Measurements from ENCODE around the gene SEPTIN3.

Gene SEPTIN3

DNA sequence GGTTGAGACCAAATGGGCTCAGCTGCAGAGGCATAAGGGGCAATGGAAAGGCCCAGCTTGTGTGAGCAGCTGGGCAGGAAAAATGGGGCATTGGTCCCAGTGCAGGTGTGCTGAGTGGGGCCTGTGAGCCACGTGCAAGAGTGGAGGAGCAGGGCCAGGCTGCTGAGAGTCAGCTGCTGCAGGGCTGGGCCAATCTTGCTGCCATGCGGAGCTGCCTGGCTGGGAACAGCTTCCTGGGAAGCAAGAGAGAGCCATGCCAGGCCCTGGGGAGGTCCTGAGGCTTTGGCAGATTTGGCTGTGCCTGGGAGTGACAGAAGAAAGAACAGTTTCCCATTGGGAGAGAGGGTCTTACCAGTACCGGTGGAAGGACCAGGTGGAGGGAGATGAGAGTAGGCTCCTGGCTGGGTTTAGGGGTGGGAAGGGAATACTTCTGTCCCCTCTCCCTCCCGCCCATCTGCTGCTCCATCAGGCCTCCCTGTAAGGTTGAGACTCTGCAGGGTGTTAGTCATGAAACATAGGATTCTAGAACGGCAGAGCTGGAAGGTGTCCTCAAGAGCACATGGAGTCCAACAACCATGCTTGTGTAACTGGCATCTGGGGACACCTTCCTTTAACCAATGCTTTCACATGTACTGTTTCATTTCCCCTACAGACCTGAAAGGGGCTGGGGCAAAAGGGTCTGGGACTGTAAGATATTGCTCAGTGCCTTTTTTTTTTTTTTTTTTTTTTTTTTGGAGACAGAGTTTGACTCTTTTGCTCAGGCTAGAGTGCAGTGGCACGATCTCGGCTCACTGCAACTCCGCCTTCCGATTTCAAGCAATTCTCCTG is 10.4 kb downstream of the SEPTIN3 start:
- TF ChIP-seq, protein P1, sequence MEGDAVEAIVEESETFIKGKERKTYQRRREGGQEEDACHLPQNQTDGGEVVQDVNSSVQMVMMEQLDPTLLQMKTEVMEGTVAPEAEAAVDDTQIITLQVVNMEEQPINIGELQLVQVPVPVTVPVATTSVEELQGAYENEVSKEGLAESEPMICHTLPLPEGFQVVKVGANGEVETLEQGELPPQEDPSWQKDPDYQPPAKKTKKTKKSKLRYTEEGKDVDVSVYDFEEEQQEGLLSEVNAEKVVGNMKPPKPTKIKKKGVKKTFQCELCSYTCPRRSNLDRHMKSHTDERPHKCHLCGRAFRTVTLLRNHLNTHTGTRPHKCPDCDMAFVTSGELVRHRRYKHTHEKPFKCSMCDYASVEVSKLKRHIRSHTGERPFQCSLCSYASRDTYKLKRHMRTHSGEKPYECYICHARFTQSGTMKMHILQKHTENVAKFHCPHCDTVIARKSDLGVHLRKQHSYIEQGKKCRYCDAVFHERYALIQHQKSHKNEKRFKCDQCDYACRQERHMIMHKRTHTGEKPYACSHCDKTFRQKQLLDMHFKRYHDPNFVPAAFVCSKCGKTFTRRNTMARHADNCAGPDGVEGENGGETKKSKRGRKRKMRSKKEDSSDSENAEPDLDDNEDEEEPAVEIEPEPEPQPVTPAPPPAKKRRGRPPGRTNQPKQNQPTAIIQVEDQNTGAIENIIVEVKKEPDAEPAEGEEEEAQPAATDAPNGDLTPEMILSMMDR (IDR thresholded peaks at IDR 0.05; ENCODE audit: control extremely low read depth, extremely low read depth, low read depth, missing control alignments), result no peak
- ChIA-PET POLR2A (no interaction called here), CTCF (interaction anchor here (1.1 kb wide), 1 partner anchor 11 kb away, joined by 3 read pairs; the partner anchor contains the start of gene SEPTIN3)
- no peak for DNase-seq (ENCODE audit: extremely low spot score)

DNA sequence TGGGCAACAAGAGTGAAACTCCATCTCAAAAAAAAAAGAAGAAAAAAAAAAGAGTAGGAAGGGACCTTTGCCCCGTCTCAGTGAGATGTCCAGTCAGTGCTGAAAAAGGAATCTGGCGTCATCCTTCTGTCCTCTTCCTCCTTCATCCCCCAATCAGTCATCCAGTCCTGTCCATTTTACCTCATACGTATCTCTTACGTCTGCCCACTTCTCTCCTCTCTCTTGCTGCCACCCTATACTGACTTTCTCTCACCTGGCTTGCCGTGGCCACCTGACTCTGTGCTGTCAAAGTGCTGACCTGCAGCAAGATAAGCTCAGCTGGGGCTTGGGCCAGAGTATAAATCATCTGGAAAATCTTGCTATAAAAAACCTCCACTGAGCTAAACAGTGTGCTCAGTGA is 13.6 kb downstream of the SEPTIN3 start:
- ChIA-PET POLR2A (no interaction called here), CTCF (interaction anchor here (0.9 to 1.1 kb wide), 5 partner anchors 10 to 26 kb away, joined by 3 to 4 read pairs (median 3); no protein-coding TSS in a partner anchor)
- TF ChIP-seq, protein P1 (IDR thresholded peaks at IDR 0.05; ENCODE audit: control extremely low read depth, extremely low read depth, low read depth, missing control alignments), result no peak
- no peak for DNase-seq (ENCODE audit: extremely low spot score)

DNA sequence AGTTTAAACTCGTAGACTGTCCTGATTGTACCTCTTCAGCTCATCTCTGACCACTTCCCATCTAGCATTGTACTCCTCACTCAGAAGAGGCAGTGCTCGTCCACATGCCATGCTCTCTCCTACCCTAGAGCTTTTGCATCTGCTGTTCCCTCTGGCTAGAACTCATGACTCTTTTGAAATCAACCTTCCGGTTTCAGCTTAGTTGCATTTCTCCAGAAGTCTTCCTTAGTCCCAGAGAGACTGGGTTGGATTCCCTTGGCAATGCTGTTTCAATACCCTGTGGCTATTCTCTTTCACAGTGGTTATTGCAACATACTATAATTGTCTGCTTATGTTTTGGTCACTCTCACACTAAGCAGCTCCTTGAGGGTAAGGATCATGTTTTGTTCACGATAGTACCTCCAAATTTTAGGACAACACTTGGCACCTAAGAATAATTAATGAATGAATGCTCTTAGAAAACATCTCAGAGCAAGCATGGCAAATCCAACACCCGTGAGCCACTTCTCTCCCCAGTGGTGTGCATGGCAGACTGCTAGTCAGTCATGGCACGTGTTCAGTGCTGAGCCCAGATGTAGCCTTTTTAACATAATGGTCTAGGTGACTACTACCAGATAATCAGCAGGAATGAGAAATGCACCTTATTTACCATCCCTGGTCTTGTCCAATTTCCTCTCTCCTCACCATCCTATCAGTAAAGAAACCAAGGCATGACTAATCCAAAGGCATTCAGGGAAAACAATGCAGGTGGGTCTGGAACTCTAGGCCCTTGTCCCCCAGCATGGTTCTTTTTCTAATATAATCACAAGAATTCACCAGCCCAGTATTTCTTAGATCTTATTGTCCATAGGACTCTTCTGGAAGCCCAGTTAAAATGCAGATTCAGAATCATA is 14.5 kb downstream of the SEPTIN3 start:
- DNase-seq (ENCODE audit: extremely low spot score), result no peak
- ChIA-PET POLR2A (no interaction called here), CTCF (interaction anchor here (0.9 to 1.1 kb wide), 5 partner anchors 10 to 25 kb away, joined by 3 to 4 read pairs (median 3); no protein-coding TSS in a partner anchor)
- TF ChIP-seq, protein P1 (IDR thresholded peaks at IDR 0.05; ENCODE audit: control extremely low read depth, extremely low read depth, low read depth, missing control alignments), result no peak

DNA sequence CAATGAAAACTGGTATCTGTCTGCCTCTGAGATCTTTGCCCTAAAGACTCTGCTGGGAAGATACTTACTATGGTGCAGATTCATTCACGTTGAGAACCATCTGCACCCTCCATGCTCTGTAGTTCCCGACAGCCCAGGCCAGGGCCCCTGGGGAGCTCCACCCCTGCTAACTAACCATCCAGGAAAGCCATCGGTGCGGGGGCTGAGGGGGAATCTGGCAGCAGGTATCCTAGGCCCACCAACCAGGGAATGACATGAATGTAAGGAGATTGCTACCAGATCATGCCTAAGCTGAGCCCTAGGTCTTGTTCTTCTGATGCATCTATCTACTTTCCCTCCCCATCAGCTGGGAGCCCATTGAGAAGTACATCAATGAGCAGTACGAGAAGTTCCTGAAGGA is 18.0 kb downstream of the SEPTIN3 start:
- ChIA-PET CTCF (interaction anchor here (1.2 kb wide), 1 partner anchor 21 kb away, joined by 3 read pairs; no protein-coding TSS in a partner anchor), POLR2A (no interaction called here)
- DNase-seq (ENCODE audit: extremely low spot score), result no peak
- TF ChIP-seq, protein P1 (IDR thresholded peaks at IDR 0.05; ENCODE audit: control extremely low read depth, extremely low read depth, low read depth, missing control alignments), result no peak

DNA sequence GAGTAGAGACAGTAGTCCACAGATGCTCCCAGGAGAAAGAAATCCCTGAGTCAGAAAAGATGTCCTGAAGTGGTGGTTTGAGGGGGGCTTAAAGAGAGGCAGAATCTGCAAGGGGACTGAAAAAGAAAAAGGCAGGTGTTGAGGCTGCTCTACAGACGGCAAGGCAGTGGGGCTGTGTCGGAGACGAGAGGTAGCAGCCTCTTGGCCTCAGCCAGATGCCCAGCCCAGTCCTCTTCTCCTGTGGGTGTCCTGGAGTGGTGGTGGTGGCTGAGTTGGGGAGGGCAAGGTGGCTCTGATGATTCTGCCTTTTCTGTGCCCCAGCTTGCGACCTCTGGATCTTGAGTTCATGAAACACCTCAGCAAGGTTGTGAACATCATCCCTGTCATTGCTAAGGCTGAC is 20.0 kb downstream of the SEPTIN3 start:
- DNase-seq (ENCODE audit: extremely low spot score), result no peak
- POLR2A ChIA-PET, result no interaction called here
- TF ChIP-seq, protein P1 (IDR thresholded peaks at IDR 0.05; ENCODE audit: control extremely low read depth, extremely low read depth, low read depth, missing control alignments), result no peak
- CTCF ChIA-PET, result no interaction called here

DNA sequence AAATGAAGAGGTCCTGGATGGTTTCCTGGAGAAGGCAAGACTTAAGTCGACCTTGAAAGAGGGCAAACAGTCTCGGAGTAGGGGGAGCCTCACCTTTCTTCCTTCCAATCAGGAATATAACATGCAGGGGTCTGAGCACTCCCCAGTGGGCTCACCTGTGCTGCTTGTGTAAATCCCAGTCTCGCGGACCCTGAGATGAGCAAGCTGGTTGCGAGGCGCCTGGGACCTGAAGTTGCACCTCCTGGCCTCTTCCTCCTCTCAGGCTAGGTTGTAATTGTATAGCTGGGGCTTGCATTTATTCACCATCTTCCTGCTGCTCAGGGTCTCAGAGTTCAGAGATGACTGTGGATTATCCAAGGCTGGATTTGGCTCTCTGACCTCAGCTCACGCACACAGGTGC is 21.9 kb downstream of the SEPTIN3 start:
- TF ChIP-seq, protein P1 (IDR thresholded peaks at IDR 0.05; ENCODE audit: control extremely low read depth, extremely low read depth, low read depth, missing control alignments), result no peak
- POLR2A ChIA-PET, result interaction anchor here (0.7 kb wide), 1 partner anchor 535 kb away, joined by 7 read pairs; no protein-coding TSS in a partner anchor
- CTCF ChIA-PET, result interaction anchor here (1.2 to 1.6 kb wide), 2 partner anchors 22 to 453 kb away, joined by 3 read pairs; partner anchors contain the start of gene SEPTIN3
- no peak for DNase-seq (ENCODE audit: extremely low spot score)
